IPS DF 6.9 (cell line): ENCODE results near the gene RAD51B.

Experiments used
- DNase-seq: peaks from one replicate; pipeline ENCODE4 v3.0.0-alpha.2; 2013; ENCODE audit warnings: low read depth, low spot score
- H3K27ac ChIP-seq: one replicate; pipeline ENCODE4 v1.5.1; 2013; ENCODE audit warnings: low read length, control low read depth
- H3K27me3 ChIP-seq: 2 replicates; pipeline ENCODE4 v1.6.1; 2013; ENCODE audit warnings: mild to moderate bottlenecking, low read length; ENCODE audit not compliant: control insufficient read depth, insufficient read depth
- H3K36me3 ChIP-seq: 2 replicates; pipeline ENCODE4 v1.6.1; 2013; ENCODE audit warnings: low read length; ENCODE audit not compliant: control insufficient read depth, insufficient read depth
- H3K4me1 ChIP-seq: 2 replicates; pipeline ENCODE4 v1.6.1; 2013; ENCODE audit warnings: low read length; ENCODE audit not compliant: control insufficient read depth, insufficient read depth
- H3K4me3 ChIP-seq: 2 replicates; pipeline ENCODE4 v1.5.1; 2013; ENCODE audit warnings: mild to moderate bottlenecking, low read length
- H3K9me3 ChIP-seq: 2 replicates; pipeline ENCODE4 v1.6.1; 2013; ENCODE audit warnings: low read length, inconsistent platforms; ENCODE audit not compliant: control insufficient read depth, insufficient read depth
- WGBS: extraction: QIAGEN DNeasy Blood & Tissue Kit; methylation state at CpG from one replicate; pipeline ENCODE4 v1.1.7; 2013; ENCODE audit warnings: mixed read lengths, missing lambda C conversion rate; ENCODE audit not compliant: insufficient read length, insufficient coverage; 5-methylcytosine and 5-hydroxymethylcytosine counted together

RAD51B gene

DNA sequence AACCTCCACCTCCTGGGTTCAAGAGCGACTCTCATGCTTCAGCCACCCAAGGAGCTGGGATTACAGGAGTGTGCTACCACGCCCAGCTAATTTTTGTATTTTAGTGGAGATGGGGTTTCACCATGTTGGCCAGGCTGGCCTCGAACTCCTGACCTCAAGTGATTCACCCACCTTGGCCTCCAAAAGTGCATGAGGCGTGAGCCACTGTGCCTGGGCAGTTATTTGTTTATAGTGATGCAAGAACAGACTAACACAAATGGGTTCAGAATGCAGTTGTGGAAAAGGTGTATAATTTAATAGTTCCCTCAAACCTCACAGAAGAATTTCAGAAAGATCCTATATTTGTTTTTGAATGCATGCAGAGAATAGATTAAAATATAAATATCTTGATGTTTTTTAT lies 526.2 kb downstream of the RAD51B start:
- peaks cover 5% of the 10 kb centered on the region for H3K4me1 ChIP-seq
- no peak overlapping the region for H3K27ac ChIP-seq
- H3K36me3 ChIP-seq: no peaks in the 10 kb centered on the region
- H3K27me3 ChIP-seq: no peaks in the 10 kb centered on the region
- no peak overlapping the region for H3K4me3 ChIP-seq
- H3K9me3 ChIP-seq: no peaks in the 10 kb centered on the region
- no peak for DNase-seq
- no CpG with 5 or more reads among the region's 4 CpGs for whole genome bisulfite sequencing

DNA sequence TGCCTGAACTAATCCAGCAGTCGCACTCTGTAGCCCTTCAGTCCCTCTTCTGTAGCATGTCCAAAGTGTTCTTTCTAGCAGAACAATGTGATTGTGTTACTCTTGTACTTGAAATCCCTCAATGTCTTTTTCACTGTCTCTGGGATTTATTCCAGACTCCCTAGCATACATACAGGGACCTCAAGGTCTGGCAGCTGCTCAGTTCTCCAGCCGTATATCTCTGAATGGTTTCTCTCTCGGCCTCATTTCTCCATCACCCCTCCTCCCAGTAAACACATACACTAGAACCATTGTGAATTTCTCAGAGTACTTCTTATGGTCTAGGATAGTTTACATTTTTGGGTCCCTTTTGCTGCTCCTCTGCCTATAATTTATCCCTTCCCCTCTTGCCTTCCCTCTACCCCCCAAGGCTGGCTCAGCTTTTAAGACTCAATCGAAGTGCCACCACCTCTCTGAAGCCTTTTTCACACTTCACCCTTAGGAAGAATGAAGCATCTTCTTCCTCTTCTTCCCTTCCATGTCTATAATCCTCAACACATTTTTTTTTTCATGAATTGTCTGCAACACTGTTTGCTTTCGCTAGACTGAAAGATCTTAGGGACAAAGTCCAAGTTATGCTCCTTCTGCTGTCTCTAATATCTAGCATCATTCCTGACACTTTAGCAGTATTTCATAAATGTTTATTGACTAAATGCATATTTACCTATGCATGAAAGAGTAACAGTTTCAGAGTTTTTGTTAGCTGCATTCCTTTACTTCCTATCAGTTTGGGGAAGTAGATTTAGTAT lies 527.2 kb downstream of the RAD51B start:
- Histone ChIP-seq H3K4me1 (peaks cover 5% of the 10 kb centered on the region), H3K36me3 (no peaks in the 10 kb centered on the region), H3K4me3 (no peak overlapping the region), H3K27me3 (no peaks in the 10 kb centered on the region), H3K9me3 (no peaks in the 10 kb centered on the region), H3K27ac (no peak overlapping the region)
- no CpG with 5 or more reads among the region's 5 CpGs for WGBS
- no peak for DNase-seq

DNA sequence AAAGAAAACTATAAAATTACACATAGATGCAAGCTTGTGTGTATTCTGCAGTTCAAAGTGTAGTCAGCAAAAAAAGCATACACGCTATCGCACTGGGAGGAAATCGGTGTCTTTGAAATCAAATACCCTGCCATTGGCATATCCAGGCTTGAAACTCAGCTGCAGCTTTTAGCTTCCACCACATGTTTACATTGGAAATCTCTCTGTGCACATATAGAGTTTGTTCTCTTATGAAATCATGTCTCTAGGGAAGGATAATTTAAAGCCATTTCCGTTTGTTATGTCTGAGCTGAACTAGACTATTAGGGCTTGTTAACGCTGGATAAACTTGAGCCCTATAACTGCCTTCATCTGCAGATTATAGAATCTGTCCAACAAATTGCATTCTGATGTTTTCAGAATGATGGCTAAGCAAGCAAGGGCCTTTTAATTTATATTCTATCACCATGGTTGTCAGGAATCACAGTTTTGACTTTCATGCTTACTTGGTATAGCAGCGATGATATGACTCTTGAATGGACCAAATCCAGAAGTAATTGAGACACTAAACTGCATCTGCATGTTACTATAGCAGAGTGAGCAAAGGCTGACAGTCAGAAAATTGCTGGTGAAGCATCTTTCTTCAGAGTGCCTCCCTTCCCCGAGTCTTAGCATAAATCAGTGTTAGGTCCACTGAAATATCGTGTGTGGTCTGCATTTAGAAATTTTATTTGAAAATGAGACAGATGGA lies 530.5 kb downstream of the RAD51B start:
- Histone ChIP-seq H3K27me3 (no peaks in the 10 kb centered on the region), H3K27ac (no peak overlapping the region), H3K4me1 (no peaks in the 10 kb centered on the region), H3K36me3 (no peaks in the 10 kb centered on the region), H3K9me3 (no peaks in the 10 kb centered on the region), H3K4me3 (no peak overlapping the region)
- DNase-seq: no peak
- no CpG with 5 or more reads among the region's 8 CpGs for WGBS

DNA sequence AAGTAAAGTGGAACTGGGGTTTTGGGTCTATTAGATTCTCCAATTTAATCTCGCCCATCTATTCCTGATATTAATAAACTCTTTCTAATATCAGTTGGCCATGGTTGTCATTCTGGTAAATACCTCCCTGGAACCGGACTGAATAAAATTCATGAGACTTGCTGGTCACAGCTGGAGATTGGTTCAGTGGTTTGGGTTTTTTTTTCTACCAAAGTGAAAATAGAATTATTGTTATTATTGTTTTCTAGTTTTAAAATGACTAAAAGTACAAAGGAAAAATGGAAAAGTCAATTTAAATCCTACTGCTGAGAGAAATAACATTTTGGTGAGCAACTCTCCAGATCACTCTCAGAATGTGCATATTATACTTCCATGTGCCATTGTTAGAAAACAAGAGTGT lies 535.8 kb downstream of the RAD51B start:
- H3K9me3 ChIP-seq: no peaks in the 10 kb centered on the region
- H3K27ac ChIP-seq: no peak overlapping the region
- H3K27me3 ChIP-seq: no peaks in the 10 kb centered on the region
- WGBS: no CpG with 5 or more reads among the region's 2 CpGs
- no peaks in the 10 kb centered on the region for H3K4me1 ChIP-seq
- no peak overlapping the region for H3K4me3 ChIP-seq
- no peaks in the 10 kb centered on the region for H3K36me3 ChIP-seq
- no peak for DNase-seq

DNA sequence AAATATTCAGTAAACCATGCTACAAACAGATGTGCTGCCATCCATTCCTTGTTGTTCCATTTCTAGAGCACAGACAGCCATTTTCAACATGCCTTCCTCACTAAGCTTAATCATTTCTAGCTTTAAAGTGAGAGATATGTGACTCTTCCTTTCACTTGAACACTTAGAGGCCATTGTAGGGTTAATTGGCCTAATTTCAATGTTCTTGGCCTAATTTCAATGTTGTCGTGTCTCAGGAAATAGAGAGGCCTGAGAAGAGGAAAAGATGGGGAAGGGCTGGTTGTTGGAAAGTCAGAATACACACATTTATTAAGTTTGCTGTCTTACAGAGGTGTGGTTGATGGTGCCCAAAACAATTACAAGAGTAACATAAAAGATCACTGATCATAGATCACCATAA lies 538.2 kb downstream of the RAD51B start:
- Histone ChIP-seq H3K9me3 (no peaks in the 10 kb centered on the region), H3K27me3 (no peaks in the 10 kb centered on the region), H3K27ac (no peak overlapping the region), H3K36me3 (no peaks in the 10 kb centered on the region), H3K4me1 (no peaks in the 10 kb centered on the region), H3K4me3 (no peak overlapping the region)
- no peak for DNase-seq
- no CpG with 5 or more reads among the region's 1 CpG for WGBS

DNA sequence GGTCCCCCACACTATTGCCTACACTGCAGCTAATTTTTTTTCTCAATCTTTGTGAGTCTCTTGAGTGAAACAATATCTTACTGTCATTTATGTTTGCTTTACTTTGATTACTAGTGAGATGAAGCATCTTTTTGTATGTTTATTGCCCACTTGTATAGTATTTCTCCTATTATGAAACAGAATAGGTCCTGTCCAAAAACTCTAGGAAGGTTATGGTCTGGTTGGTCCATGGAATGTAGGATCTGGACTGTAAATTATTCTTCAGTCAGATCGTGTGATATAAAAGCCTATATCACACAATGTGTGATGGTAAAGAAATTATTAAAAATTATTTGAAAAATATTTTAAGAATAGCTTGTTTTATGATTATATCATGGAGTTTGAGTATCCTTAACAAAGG lies 538.9 kb downstream of the RAD51B start:
- DNase-seq: no peak
- Histone ChIP-seq H3K27me3 (no peaks in the 10 kb centered on the region), H3K9me3 (no peaks in the 10 kb centered on the region), H3K27ac (no peak overlapping the region), H3K4me1 (no peaks in the 10 kb centered on the region), H3K4me3 (no peak overlapping the region), H3K36me3 (no peaks in the 10 kb centered on the region)
- no CpG with 5 or more reads among the region's 1 CpG for WGBS

DNA sequence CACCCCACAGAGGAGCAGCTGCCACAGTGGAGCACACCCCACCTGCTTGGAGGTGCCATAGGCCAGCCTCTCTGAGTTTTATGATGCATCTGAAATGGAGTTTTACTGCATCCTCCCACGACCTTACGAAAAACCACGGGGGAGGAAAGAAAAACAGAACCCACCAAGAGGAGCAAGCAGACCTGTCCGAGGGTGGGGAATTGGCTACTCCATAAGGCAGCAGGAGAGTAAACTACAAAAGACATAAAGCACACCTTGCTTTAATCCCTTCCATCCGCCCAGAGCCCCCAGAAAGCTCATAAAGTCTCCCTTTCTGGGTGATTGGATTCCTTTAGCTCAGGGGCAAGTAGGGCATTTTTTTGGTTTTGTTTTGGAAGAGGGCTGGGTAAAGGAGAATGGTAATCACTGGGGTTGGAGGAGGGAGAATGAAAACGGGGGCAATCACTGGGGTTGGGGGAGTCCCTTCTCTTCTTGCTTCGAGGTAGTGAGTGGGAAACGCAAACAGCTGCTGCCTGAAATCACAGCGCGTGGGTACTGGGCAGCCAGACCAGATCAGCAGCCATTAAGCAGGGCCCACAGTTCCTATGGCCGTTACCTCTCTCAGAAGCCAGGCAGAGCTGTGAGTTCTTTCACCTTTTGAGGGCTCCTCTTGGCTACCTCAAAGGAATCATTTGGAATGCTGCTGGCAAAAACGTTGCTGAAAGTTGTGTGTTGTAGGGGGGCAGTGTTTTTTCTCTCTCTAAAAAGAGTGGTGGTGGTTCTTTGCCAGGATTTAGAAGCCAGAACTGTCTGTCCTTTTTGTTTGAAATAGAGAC lies 539.6 kb downstream of the RAD51B start:
- Histone ChIP-seq H3K4me3 (no peak overlapping the region), H3K27me3 (no peaks in the 10 kb centered on the region), H3K36me3 (no peaks in the 10 kb centered on the region), H3K9me3 (no peaks in the 10 kb centered on the region), H3K4me1 (0 out of 2 replicates have a peak, but pooled peaks cover 1% of the 10 kb centered on the region), H3K27ac (no peak overlapping the region)
- WGBS: no CpG with 5 or more reads among the region's 12 CpGs
- DNase-seq: no peak

DNA sequence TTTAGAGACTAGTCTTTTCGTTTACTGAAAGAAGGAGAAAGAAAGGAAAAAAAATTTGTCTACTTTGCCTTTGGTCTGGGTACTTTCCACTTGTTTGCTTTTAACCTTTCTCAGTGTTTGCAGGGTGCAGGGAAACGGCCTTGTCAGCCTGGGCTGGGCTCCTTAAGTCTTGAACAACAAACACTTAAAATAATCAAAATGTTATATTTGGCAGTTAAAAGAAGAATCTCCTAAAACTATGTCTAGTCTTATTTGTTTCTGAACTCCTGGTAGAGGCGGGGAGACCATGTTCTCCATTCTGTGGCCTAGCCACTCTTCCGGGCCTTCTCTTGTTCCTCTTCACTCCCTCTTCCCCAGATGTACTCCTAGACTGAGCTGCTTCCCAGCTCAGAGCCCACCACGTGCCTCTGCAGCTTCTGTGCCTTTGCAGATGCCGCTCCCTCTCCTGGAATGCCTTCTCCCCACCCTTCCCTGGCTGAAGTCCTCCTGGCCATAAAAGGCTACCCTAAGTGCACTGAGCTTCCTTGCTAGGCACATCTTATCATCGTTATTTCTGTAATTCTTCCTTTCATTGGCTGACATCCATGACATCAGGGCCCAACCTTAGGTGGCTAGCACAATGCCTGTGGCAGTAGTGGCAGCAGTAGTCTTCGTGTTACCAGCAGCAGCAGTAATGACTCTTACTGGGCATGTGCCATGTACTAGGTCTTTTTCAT lies 540.4 kb downstream of the RAD51B start:
- H3K27me3 ChIP-seq: no peaks in the 10 kb centered on the region
- H3K4me1 ChIP-seq: peaks cover 5% of the 10 kb centered on the region; the same call in 1 of the 2 replicates
- H3K9me3 ChIP-seq: no peaks in the 10 kb centered on the region
- H3K4me3 ChIP-seq: no peak overlapping the region
- H3K27ac ChIP-seq: no peak overlapping the region
- DNase-seq: no peak
- WGBS: no CpG with 5 or more reads among the region's 8 CpGs
- H3K36me3 ChIP-seq: no peaks in the 10 kb centered on the region

DNA sequence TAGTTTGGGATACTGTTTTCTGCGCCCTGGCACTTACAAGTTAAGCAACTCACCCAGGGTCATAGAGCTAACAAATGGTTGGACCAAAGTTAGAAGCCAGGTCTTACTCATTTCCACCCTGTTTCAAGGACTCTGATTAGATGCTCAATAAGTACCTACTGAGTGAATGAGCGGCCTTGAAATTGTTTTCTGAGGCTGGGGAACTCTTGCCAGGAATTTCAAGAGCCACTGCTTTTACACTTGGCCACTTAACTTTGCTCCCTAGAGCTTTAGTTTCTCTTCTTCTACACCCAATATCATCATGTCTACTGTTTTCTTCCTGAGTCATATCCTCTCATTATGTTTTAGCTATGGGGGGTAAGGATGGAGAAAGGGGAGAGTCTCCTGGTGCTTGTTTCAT lies 541.7 kb downstream of the RAD51B start:
- Histone ChIP-seq H3K27me3 (no peaks in the 10 kb centered on the region), H3K9me3 (no peaks in the 10 kb centered on the region), H3K4me1 (peaks cover 5% of the 10 kb centered on the region; the same call in 1 of the 2 replicates), H3K4me3 (no peak overlapping the region), H3K36me3 (no peaks in the 10 kb centered on the region), H3K27ac (no peak overlapping the region)
- DNase-seq: no peak
- WGBS: no CpG with 5 or more reads among the region's 2 CpGs

DNA sequence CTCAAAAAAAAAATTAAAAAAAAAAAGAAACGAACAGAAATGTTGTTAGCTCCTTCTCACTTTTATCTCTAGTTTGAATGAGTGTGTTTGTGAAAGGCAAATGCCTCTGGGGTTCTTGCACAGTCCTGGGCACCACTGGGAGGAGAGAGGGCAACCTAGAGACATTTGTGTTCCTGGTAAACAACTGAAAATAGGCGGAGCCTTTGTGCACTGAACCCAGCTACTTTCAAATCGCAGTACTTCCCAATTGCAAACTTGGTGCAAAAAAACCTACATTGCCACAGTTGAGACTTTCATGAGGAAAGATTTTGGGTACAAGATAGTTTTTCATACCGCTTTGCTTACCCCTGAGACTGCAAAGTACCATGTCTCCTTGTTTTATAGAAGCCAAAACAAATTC lies 543.3 kb downstream of the RAD51B start:
- Histone ChIP-seq H3K9me3 (no peaks in the 10 kb centered on the region), H3K27ac (no peak overlapping the region), H3K4me1 (peaks cover 5% of the 10 kb centered on the region; the same call in 1 of the 2 replicates), H3K4me3 (no peak overlapping the region), H3K27me3 (no peaks in the 10 kb centered on the region), H3K36me3 (no peaks in the 10 kb centered on the region)
- WGBS: no CpG with 5 or more reads among the region's 4 CpGs
- DNase-seq: no peak
